Measurements from ENCODE around the gene DLG2.

Gene DLG2

GRCh38 chr11:85541683-85542082, 85.5 kb downstream of the DLG2 start:
- no peak for DNase-seq

- no peak for DNase-seq
Observed at GRCh38 chr11:85540635-85541205, 86.4 kb downstream of the DLG2 start.

- DNase-seq: no peak
Observed at GRCh38 chr11:85540181-85540580, 87.0 kb downstream of the DLG2 start.

GRCh38 chr11:85539740-85540139, 87.4 kb downstream of the DLG2 start:
- no peak for DNase-seq

GRCh38 chr11:85539029-85539689, 88.0 kb downstream of the DLG2 start:
- no peak for DNase-seq

- DNase-seq: no peak
Observed at GRCh38 chr11:85536438-85536837, 90.7 kb downstream of the DLG2 start.

GRCh38 chr11:85534806-85535205, 92.3 kb downstream of the DLG2 start:
- DNase-seq: no peak

- DNase-seq: no peak
Observed at GRCh38 chr11:85531191-85531897, 95.8 kb downstream of the DLG2 start.

GRCh38 chr11:85530634-85531033, 96.5 kb downstream of the DLG2 start:
- DNase-seq: no peak

GRCh38 chr11:85526564-85526963, 100.6 kb downstream of the DLG2 start:
- DNase-seq: no peak

- no peak for DNase-seq
Observed at GRCh38 chr11:85525686-85526085, 101.5 kb downstream of the DLG2 start.

GRCh38 chr11:85517272-85517671, 109.9 kb downstream of the DLG2 start:
- DNase-seq: no peak

- no peak for DNase-seq
Observed at GRCh38 chr11:85495918-85496317, 131.2 kb downstream of the DLG2 start.

GRCh38 chr11:85494396-85494795, 132.7 kb downstream of the DLG2 start:
- DNase-seq: no peak

GRCh38 chr11:85485902-85486301, 141.2 kb downstream of the DLG2 start:
- DNase-seq: no peak

- no peak for DNase-seq
Observed at GRCh38 chr11:85483861-85484260, 143.3 kb downstream of the DLG2 start.

GRCh38 chr11:85481862-85482261, 145.3 kb downstream of the DLG2 start:
- no peak for DNase-seq

- no peak for DNase-seq
Observed at GRCh38 chr11:85475660-85476517, 151.3 kb downstream of the DLG2 start.

- no peak for DNase-seq
Observed at GRCh38 chr11:85472953-85473352, 154.2 kb downstream of the DLG2 start.

- DNase-seq: no peak
Observed at GRCh38 chr11:85464283-85464682, 162.9 kb downstream of the DLG2 start.

- DNase-seq: no peak
Observed at GRCh38 chr11:85459304-85459703, 167.8 kb downstream of the DLG2 start.

GRCh38 chr11:85444479-85444878, 182.7 kb downstream of the DLG2 start:
- DNase-seq: no peak

- DNase-seq: no peak
Observed at GRCh38 chr11:85440273-85440672, 186.9 kb downstream of the DLG2 start.
